Motor neuron (in vitro differentiated cells): ENCODE measurements around the gene DLG2. TPM values are rescaled to one million over a fixed set of nuclear protein-coding genes. Genes with fewer than 3 reads are reported as not detected.

Source experiments
- ATAC-seq, 8 experiments: fragments of 200-7000 bp; cut with Tn5 transposase; replicated peaks in 6 of 8; 2 replicates each; pipeline ENCODE4 v1.8.0; 2021; ENCODE audit warnings: mild to moderate bottlenecking in 8 of 8, moderate library complexity in 8 of 8
- H3K27ac ChIP-seq, 2 donors: fragments of 250-450 bp; sonication (Bioruptor Pico); 2 replicates each; pipeline ENCODE4 v1.9.0; 2021; ENCODE audit warnings: antibody characterized with exemption in 2 of 2, mild to moderate bottlenecking in 2 of 2, moderate library complexity in 1 of 2
- H3K4me1 ChIP-seq, 2 donors: fragments of 250-450 bp; sonication (Bioruptor Pico); replicated peaks in 1 of 2; 2 replicates each; pipeline ENCODE4 v1.6.1; 2021; ENCODE audit warnings: antibody characterized with exemption in 2 of 2, mild to moderate bottlenecking in 2 of 2, moderate library complexity in 1 of 2
- H3K4me3 ChIP-seq, 5 donors: fragments of 250-450 bp; sonication (Bioruptor Pico); 2 replicates each; pipeline ENCODE4 v1.9.0; 2021; ENCODE audit warnings: antibody characterized with exemption in 5 of 5, mild to moderate bottlenecking in 5 of 5, moderate library complexity in 4 of 5
- WGBS, 10 experiments: fragments of 450-650 bp; shearing (Covaris generic); methylation state at CpG; one replicate each; pipeline ENCODE4 v1.0.0; 2022; 5-methylcytosine and 5-hydroxymethylcytosine counted together
- in situ Hi-C, 9 experiments: fragments of 400-800 bp; cut with MboI; loops; one replicate each; pipeline ENCODE4 v1.15.0; 2021; ENCODE audit warnings: low sequenced_read_pairs in 9 of 9, low pct_unique_long_range_greater_than_20kb in 2 of 9; ENCODE audit not compliant: unreplicated experiment in 9 of 9
- total RNA-seq, 8 experiments: library from RNA; unstranded; fragments of 300-600 nt; gene quantifications; 2 replicates each; pipeline versions ENCODE4 v1.2.3 to v1.2.4, GENCODE V29; 2022

The DLG2 gene
- total RNA-seq, 8 experiments from 2014 or later = 1.3 to 17.5 (median 6.5) TPM

GRCh38 chr11:85182441-85183387 lies 444.4 kb downstream of the DLG2 start:
- Histone ChIP-seq H3K4me3 (no peak overlapping the region), H3K27ac (peak overlapping the region in 1 of 2 donors; percentile 38), H3K4me1 (peaks cover 6 to 20% of the 10 kb centered on the region in 2 donors)
- ATAC-seq = peak; percentile 75 to 99 (median 99)
- 4 to 70% (median 36%) methylated on average over 1 to 4 of the region's 4 CpGs; no CpG with 5 or more reads in 1 of the 10 experiments for WGBS, 10 experiments
- in situ Hi-C loops = no loop called here

GRCh38 chr11:85180528-85180927 lies 446.6 kb downstream of the DLG2 start:
- H3K4me1 ChIP-seq = peaks cover 6 to 20% of the 10 kb centered on the region in 2 donors
- no peak overlapping the region for H3K27ac ChIP-seq
- ATAC-seq = no peak
- H3K4me3 ChIP-seq = no peak overlapping the region
- WGBS, 10 experiments = 0 to 80% (median 73%) methylated on average over 1 of the region's 1 CpG; no CpG with 5 or more reads in 3 of the 10 experiments
- in situ Hi-C loops = no loop called here

GRCh38 chr11:85171648-85172257 lies 455.4 kb downstream of the DLG2 start:
- Histone ChIP-seq H3K27ac (no peak overlapping the region), H3K4me1 (no peaks in the 10 kb centered on the region), H3K4me3 (no peak overlapping the region)
- WGBS, 10 experiments = 60 to 89% (median 73%) methylated on average over 1 to 5 of the region's 6 CpGs; no CpG with 5 or more reads in 6 of the 10 experiments
- ATAC-seq = peak in 3 of 8 experiments; percentile 60 to 94 (median 79)
- in situ Hi-C loops = no loop called here

- Histone ChIP-seq H3K4me3 (no peak overlapping the region), H3K4me1 (no peaks in the 10 kb centered on the region), H3K27ac (no peak overlapping the region)
- 64 to 100% (median 93%) methylated on average over 1 of the region's 1 CpG; no CpG with 5 or more reads in 6 of the 10 experiments for WGBS, 10 experiments
- peak in 2 of 8 experiments; percentile 38 to 57 for ATAC-seq
- in situ Hi-C loops = no loop called here
Measured at GRCh38 chr11:85170184-85170583, 457.0 kb downstream of the DLG2 start.

GRCh38 chr11:85167471-85167870 lies 459.7 kb downstream of the DLG2 start:
- WGBS, 10 experiments = 83 to 100% methylated on average over 1 of the region's 1 CpG; no CpG with 5 or more reads in 8 of the 10 experiments
- no peak overlapping the region for H3K27ac ChIP-seq
- H3K4me1 ChIP-seq = no peaks in the 10 kb centered on the region
- ATAC-seq = no peak
- no peak overlapping the region for H3K4me3 ChIP-seq
- in situ Hi-C loops = no loop called here

- Histone ChIP-seq H3K4me3 (no peak overlapping the region), H3K4me1 (no peaks in the 10 kb centered on the region), H3K27ac (no peak overlapping the region)
- 11 to 100% (median 75%) methylated on average over 1 of the region's 1 CpG; no CpG with 5 or more reads in 3 of the 10 experiments for WGBS, 10 experiments
- ATAC-seq = no peak
- in situ Hi-C loops = no loop called here
Measured at GRCh38 chr11:85167038-85167437, 460.1 kb downstream of the DLG2 start.

- no peak for ATAC-seq
- no peak overlapping the region for H3K27ac ChIP-seq
- in situ Hi-C loops = no loop called here
- WGBS, 10 experiments = 42 to 94% (median 75%) methylated on average over 1 to 2 of the region's 2 CpGs; no CpG with 5 or more reads in 1 of the 10 experiments
- no peak overlapping the region for H3K4me3 ChIP-seq
- H3K4me1 ChIP-seq = no peaks in the 10 kb centered on the region
Measured at GRCh38 chr11:85165819-85166218, 461.3 kb downstream of the DLG2 start.

GRCh38 chr11:85164743-85165142 lies 462.4 kb downstream of the DLG2 start:
- Histone ChIP-seq H3K4me1 (no peaks in the 10 kb centered on the region), H3K27ac (no peak overlapping the region), H3K4me3 (no peak overlapping the region)
- ATAC-seq = no peak
- in situ Hi-C loops = no loop called here
- WGBS, 10 experiments = 43 to 100% (median 81%) methylated on average over 1 to 2 of the region's 2 CpGs; no CpG with 5 or more reads in 1 of the 10 experiments

GRCh38 chr11:85154294-85154693 lies 472.9 kb downstream of the DLG2 start:
- in situ Hi-C loops = no loop called here
- Histone ChIP-seq H3K27ac (no peak overlapping the region), H3K4me3 (no peak overlapping the region), H3K4me1 (peaks cover 0 to 6% of the 10 kb centered on the region in 2 donors)
- 0 to 100% (median 56%) methylated on average over 1 to 3 of the region's 3 CpGs for WGBS, 10 experiments
- no peak for ATAC-seq

- no peak overlapping the region for H3K4me3 ChIP-seq
- 0 to 100% (median 64%) methylated on average over 1 of the region's 1 CpG; no CpG with 5 or more reads in 2 of the 10 experiments for WGBS, 10 experiments
Measured at GRCh38 chr11:85137597-85137996, 489.5 kb downstream of the DLG2 start.

GRCh38 chr11:85133636-85134035 lies 493.5 kb downstream of the DLG2 start:
- no peak for ATAC-seq
- H3K4me1 ChIP-seq = peaks cover 6 to 14% of the 10 kb centered on the region in 2 donors
- H3K4me3 ChIP-seq = no peak overlapping the region
- WGBS, 10 experiments = 0 to 67% (median 29%) methylated on average over 1 of the region's 1 CpG; no CpG with 5 or more reads in 5 of the 10 experiments
- no peak overlapping the region for H3K27ac ChIP-seq
- in situ Hi-C loops = no loop called here

More at GRCh38 chr11:85137597-85137996, 489.5 kb downstream of the DLG2 start:
- no peak for ATAC-seq
- in situ Hi-C loops = no loop called here
- Histone ChIP-seq H3K4me1 (peaks cover 4 to 8% of the 10 kb centered on the region in 2 donors), H3K27ac (no peak overlapping the region)

GRCh38 chr11:85132851-85133585 lies 494.1 kb downstream of the DLG2 start:
- ATAC-seq = peak; percentile 19 to 84 (median 66)
- in situ Hi-C loops = no loop called here
- 4 to 100% (median 36%) methylated on average over 1 to 12 of the region's 15 CpGs; no CpG with 5 or more reads in 1 of the 10 experiments for WGBS, 10 experiments
- Histone ChIP-seq H3K4me3 (peak overlapping the region in 4 of 5 donors; percentile 5 to 23 (median 13)), H3K4me1 (peaks cover 6 to 14% of the 10 kb centered on the region in 2 donors), H3K27ac (peak overlapping the region in 1 of 2 donors; percentile 3)
